DND-41 (cell line): ENCODE data around the gene CBX4.

Experiments used
- EZH2 ChIP-seq: IDR thresholded peaks from 3 replicates; pipeline ENCODE4 v1.6.1; 2012; ENCODE audit warnings: borderline replicate concordance, low read depth, mild to moderate bottlenecking, moderate library complexity, low read length, inconsistent platforms; ENCODE audit not compliant: severe bottlenecking
- TF ChIP-seq, protein P1 (sequence below): IDR thresholded peaks from 2 replicates; pipeline ENCODE4 v1.5.1; 2012; ENCODE audit warnings: borderline replicate concordance, low read length, moderate library complexity, mild to moderate bottlenecking; ENCODE audit not compliant: poor library complexity, severe bottlenecking; ENCODE audit errors: extremely low read depth

DNA sequence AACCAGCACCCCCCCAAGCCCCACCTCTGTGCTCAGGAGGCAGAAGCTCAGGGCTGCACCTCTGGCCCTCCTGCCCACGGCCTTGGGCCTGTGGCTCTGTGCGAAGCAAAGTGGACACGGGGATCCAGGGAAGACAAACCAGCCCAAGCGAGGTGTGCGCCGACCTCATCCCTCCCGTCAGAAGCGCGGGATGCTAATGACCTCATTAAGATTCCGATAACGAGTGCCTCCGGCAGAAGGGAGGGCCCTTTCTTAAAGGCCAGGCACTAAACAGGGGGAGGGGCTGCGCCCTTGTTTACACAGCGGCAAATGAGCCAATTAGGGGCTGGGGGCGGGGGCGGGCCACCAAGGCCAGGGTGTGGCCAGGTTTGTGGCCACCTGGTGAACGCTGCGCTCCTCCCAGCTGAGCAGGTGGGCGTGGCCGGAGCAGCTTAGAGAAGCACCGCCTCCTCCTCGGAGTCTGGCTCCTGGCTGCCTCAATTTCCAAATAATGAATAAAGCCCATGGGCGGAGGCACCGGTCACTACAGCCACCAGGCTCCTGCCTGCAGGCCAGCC, 3.2 kb downstream of the CBX4 start:
- TF ChIP-seq, protein P1, sequence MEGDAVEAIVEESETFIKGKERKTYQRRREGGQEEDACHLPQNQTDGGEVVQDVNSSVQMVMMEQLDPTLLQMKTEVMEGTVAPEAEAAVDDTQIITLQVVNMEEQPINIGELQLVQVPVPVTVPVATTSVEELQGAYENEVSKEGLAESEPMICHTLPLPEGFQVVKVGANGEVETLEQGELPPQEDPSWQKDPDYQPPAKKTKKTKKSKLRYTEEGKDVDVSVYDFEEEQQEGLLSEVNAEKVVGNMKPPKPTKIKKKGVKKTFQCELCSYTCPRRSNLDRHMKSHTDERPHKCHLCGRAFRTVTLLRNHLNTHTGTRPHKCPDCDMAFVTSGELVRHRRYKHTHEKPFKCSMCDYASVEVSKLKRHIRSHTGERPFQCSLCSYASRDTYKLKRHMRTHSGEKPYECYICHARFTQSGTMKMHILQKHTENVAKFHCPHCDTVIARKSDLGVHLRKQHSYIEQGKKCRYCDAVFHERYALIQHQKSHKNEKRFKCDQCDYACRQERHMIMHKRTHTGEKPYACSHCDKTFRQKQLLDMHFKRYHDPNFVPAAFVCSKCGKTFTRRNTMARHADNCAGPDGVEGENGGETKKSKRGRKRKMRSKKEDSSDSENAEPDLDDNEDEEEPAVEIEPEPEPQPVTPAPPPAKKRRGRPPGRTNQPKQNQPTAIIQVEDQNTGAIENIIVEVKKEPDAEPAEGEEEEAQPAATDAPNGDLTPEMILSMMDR, result no peak
- TF ChIP-seq EZH2, result no peak
